ENCODE data around the gene CCBE1.
"Not testable (repeated sequence)": the region's sequence is repeated elsewhere in the genome, so short reads cannot be mapped to it uniquely, and the experiment has no call there.

Gene CCBE1

DNA sequence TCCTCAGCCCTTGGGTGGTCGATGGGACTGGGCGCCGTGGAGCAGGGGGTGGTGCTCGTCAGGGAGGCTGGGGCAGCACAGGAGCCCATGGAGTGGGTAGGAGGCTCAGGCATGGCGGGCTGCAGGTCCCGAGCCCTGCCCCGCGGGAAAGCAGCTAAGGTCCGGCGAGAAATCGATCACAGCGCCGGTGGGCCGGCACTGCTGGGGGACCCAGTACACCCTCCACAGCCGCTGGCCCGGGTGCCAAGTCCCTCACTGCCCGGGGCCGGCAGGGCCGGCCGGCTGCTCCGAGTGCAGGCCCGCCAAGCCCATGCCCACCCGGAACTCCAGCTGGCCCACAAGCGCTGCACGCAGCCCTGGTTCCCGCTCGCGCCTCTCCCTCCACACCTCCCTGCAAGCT, 16.9 kb upstream of the CCBE1 start:
- not testable (repeated sequence) for DNase-seq

DNA sequence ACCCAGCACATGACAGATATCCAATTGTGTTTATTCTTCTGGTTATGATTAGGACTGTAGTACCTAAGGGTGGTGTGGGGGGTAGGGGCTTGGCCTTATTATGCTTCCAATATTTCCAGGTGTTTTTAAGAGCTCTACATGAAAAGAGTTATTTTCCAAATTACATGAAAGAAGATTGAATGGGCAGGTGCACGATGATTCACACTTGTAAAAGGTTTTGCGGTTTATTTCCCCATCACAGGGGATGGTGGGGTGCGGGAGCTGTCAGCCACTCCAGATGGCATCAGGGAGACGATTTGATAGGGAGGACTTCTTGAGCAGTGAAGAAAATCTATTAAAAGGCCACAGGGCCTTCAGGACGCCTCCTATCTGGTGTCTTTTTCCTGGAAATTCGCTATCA, 15.1 kb upstream of the CCBE1 start:
- no peak for DNase-seq

DNA sequence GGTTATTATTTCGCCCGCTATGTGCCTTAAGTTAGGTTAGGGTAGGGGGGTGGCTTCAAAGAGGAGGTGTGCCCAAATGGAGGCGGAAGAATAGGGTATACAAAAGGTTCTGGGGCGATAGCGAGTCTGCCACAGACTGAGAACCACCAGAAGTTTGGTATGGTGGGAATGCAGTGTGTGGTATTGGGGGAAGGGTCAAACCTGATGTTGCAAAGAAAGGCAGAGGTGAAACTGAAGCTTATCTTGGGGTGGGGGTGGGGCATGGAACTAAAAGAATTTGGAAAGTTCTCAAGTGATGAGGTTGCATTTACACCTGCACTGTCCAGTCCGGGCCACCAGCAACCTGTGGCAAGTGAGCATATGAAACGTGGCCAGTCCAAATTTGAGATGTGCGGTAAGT, 11.8 kb upstream of the CCBE1 start:
- no peak for DNase-seq

DNA sequence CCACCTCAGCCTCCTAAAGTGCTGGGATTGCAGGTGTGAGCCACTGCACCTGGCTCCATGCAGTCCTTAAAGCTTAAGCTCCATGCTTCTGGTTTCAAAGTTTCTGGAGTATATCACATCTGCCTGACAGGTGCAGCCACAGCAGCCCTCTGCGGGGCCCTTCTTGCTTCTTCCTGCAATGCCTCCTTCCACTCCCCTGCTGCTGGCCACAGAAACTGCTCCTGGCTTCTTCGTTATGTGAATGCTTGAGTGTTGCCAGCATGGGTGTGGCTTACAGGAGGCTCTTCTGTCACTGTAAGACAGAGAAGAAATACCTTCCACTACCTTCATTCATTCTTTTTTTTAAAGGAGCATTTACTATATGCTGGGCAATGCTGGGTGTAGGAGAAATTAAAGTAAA, 10.1 kb upstream of the CCBE1 start:
- no peak for DNase-seq

DNA sequence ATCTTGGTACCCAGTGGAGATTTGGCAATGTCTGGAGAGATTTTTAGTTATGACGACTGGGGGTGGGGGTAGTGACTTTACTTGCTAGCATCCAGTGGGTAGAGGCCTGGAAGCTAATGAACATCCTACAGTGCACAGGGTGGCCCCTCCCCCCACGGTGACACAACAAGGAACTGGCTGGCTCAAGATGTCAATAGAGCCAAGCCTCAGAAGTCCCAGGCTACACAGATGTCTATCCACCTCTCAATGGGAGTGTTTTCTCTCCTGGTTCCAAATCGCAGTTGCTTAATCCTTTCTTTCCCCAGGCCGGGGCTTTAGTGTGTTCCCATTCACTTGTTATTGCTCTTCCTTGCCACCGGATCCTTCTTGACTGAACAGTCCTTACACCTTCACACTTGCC, 9.3 kb upstream of the CCBE1 start:
- no peak for DNase-seq

DNA sequence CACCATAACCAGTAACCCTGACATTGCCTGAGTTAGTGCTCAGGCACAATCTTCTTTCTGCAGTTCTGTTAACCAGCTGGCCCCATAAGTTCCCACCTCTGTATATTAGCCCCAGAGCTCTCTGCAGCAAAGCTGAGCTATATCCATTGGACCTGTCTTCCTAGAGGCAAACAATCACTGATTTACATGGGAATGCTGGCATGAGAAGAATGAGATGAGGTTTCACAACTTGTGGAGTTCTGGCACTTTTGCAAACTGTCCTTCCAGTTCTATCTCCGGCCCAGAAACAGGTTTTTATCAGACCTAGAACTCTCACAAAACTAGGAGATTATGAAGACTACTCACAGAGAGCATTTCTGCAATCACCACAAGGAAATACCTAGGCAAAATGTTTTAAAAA, 7.9 kb upstream of the CCBE1 start:
- no peak for DNase-seq

DNA sequence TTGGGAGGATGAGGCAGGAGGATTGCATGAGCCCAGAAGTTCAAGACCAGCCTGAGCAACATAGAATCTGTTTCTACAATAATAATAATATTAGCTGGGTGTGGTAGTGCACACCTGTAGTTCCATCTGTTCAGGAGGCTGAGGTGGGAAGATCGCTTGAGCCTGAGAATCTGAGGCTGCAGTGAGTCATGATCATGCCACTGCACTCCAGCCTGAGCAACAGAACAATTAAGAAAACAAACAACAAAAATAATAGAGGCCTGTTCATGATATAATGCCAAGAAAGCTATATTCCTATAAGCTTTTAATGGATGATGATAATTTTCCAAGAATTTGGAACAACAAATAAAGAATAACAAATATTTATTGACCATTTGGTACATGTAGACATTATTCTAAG, 6.9 kb upstream of the CCBE1 start:
- DNase-seq, result no peak

DNA sequence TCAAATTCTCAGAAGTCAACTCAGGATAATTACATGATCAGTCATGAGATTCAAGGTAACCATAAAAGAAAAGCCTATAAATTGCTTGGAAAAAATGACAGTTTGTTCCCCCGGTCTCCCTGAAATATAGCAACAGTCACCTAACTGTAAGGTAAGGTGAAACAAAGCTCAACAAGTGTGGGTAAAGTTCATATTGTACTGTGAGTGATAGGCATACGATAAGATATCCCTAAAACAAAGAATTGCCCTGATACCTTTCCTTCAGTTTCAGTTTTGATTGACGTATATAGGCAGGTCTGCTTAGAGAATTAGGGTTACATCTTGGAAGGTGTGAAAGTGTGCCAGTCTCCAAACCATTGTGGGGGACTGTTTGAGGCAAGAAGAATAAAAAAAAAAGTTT, 4.0 kb upstream of the CCBE1 start:
- no peak for DNase-seq

DNA sequence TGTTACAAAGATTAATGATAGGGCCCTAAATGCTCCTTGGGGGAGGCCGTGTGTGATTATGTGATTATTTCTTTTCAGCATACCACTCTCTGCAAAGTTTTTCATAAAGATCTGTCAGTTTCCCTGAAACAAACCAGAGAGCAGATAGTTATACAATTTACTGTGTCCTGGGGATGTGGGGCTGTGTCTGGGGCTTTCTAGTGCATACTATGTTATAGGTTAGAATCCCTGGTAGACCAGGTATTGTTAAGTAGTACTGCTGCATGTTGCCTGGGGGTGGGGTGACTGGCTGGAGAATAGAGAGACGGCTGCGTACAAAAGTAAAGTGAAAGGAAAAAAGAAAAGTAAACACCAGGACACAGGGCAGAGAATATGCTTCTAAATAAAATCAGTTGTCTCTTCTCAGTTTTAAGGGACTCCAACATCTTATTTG, 3.3 kb upstream of the CCBE1 start:
- DNase-seq, result no peak

DNA sequence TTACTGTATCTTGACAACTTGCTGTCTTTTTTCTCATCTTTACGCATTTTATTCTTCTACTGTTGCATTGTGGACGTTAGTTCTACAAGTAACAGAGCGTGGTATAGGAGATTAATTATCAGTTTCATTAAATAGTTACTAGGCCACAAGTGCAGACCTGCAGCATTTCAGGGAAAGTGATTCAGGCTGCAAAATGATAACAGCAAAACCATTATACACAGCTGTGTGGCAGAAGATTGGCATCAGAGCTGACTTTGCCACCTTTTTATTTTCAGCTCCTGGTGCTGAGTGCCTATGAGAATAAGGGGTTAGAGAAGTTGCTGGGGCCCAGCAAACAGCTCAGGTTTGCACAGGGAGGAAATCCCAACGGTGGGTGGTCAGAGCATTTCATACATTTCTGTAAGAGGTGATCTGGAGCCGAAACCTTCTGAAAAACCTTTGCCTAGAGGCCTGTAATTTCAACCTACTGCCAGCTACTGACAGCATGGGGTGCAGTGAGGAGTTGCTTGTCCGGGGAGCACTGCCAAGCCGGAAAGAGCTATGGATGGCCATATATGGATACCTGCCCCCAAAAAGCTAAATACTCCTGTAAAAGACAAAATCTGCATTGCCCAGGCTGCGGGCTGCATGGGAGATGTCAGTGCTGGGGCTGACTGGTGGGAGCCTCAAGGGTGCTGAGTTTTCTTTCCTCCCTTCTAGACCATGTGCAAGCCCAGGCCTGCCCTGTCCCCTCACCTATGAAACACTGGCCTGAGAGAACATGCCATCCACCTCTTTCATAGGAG, 2.7 kb upstream of the CCBE1 start:
- no peak for DNase-seq

DNA sequence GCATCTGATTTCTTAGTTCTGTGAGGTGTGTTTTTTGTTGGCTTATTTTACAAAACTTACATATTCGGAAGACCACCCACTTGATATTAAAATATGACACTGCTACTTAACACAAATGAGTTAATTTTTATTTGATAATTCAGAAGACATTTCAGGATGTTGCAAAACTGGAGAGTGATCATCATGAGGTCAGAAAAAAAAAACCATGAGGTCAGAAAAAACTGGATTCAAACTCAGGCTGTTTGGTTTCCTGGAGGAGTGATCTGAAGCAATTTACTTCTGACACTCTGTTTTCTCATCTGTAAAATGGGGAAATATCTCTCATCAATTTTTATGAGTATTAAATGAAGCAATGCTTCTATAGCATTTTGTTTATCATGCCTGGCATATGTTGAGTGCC, 1.8 kb upstream of the CCBE1 start:
- DNase-seq, result no peak

DNA sequence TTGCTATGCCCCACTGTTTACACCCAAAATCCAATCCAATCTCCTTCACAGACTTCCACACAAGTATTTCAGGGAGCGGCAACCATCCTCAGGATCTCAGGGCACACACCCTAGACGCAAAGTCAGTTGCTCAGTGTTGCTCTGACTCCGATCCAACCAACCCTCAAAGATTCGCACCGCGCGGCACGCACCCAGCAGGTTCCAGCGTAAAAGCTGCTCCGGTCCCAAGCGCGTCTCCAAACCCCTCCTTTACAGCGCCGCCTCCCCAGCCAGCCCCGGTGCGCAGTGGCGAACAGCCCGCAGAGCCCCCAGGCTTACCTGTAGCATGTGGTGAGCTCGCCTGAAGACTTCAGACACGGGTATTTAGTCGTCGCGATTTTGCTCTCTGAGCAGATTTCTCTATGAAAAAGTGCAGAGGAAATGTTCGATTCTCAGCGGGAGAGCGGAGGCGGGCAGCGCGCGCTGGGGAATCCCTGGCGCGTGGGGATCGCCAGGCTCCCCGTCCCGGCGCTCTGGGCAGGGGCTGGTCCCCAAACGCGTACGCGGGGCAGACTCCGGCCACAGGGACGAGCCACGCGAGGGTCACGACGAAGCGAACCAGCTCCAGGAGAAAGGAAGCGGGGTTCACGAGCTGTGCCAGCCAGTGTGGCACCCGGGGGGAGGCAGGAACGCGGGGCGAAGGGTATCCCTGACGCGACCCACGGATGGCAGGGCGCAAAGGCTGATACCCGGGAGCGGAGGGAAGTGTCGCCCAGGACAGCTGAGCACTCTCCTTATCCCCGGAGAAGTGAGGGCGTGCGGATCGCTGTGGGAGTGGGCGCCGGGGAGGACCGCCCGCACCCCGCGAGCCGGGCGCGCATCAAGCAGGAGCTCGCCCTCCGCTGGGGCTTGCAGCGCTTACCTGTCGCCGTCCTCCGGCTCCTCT, 650 bp downstream of the CCBE1 start:
- no peak for DNase-seq

DNA sequence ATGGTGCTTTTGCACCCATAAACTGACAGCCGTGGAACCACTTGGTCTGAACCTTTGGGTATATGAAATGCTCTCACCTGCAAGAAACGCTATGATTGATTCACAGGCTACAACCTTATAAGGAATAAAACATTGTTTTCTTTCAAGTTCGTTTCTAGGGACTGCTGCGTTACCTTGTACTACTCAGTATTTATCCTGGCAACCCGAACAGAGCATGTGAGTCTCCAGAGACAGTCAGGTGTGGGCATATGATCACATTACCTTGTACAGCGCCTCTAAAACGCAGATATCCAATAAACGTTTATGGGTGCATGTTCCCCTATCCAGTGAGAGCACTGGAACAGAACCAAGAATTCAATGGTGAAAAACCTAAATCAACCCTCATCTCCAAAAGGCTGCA, 1.7 kb downstream of the CCBE1 start:
- no peak for DNase-seq

DNA sequence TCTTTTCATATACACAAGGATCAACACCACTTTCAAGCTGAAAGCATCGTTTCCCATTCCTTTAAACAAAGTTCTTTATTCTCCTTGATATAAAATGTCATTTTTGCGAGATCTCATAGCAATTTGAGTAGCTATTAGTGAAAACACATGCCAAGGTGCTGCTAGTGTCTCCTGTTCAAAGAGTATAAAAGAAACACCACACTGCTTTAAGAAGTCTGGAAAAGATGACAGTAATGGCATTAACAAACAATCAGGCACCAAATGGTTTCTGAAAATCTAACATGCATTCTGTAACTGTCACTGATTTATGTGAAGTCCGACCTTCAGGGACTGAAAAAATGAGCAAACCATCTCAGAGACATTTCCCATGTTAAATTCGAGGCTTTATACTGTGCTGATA, 2.4 kb downstream of the CCBE1 start:
- no peak for DNase-seq

DNA sequence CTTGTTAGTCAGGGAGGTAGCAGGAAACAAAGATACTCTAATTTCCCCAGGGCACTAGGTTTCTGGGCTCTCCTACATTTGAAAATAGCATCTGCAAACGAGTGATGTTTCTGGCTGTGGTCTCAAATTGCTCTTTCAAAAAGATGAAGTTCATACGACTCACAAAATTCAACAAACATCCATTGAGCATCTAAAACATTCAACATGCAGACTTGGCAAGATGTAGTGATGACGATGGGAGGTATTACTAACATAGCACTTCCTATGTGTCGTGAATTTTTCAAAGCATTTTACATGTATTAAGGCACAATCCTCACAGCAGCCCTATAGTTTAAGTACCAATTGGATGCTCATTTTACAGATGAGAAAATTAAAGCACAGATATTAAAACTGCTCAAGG, 5.2 kb downstream of the CCBE1 start:
- DNase-seq, result no peak

DNA sequence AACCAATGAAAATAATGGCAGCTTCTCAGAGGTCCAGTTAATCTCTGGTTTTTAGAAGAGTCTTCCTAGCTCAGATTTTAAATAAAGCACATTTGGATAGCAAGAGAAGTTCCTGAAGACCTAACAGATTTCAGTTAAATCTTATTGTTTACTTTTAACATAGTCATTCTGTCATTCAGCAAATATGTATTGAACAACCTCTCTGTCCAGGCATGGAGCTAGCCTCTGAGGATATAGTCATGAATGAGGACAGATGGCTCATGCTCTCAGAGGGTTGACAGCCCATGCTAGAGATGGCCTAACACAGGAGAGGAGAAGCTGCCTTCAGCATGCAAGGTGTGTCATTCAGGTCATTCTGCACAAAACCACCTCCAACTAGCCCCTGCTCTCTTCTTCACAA, 6.2 kb downstream of the CCBE1 start:
- no peak for DNase-seq

DNA sequence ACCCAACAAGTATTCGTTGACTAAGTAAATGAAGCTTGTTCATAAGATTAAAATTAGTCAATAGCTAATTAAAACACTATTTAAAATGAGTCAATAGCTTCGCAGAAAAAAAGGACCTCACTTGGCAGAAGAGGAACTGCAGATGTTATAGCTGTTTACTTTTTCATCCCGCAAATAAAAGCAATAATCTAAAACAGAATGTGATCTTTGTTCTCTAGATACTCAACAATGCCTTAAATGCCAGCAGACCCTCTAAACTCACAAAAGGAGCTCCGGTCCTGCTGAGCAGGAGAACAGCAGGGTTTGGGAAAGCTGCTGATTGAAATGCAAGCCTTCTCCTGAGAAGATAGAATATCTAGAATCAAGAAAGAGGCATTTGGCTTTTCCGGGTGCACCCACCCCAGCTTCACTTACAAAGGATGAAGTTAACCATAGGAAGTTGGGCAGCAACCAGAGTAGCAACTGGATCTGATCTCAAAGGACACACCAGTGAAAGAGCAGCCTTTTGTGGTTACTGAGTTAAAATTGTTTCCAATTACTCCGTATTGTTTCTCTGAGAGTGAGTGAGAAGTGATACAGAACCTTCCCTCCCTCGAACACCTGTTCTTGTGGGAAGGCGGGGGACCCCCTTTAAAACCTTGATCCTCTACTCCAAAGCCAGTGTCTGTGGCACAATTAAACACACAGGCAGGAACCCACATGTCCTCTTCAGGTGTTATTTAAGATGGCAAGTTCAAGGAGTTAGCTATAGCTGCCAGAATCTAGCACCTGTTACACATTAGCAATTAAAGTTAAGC, 6.8 kb downstream of the CCBE1 start:
- DNase-seq, result no peak

DNA sequence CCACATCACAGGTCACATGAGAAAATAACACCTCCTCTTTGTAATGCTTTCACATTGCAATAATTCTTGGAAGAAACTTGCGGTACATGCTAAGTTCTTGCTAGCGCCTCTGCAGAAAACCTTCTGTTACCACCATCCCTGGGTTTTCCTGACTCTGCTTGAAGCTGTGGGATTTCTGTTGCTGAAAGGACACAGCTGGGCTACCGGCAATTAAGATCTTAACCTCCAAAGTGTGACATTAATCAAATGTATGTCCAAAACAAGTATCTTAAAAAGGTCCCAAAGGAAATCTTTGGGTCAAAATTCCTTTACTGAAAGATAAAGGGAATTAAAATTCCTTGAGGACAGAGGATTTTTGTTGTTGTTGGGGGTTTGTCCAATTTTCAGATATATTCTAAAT, 7.5 kb downstream of the CCBE1 start:
- DNase-seq, result no peak

DNA sequence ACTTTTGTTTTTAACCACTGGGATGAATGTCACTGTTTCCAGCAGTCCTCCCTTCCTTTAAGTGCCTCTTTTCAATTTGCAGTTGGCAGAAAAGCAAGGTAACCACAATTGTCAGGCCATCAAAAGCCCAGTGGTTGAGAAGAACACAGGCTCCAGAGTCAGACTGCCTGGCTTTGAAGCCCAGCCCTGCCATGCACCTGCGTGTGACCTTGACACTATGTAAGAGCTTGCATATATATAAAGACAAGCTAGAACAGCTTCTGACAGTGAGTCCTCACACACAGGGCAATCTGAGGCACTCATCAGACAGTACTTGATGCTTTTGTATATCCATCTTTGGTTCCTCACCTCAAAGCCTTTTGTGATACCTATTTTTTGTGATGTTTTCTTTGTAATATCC, 11.0 kb downstream of the CCBE1 start:
- no peak for DNase-seq

DNA sequence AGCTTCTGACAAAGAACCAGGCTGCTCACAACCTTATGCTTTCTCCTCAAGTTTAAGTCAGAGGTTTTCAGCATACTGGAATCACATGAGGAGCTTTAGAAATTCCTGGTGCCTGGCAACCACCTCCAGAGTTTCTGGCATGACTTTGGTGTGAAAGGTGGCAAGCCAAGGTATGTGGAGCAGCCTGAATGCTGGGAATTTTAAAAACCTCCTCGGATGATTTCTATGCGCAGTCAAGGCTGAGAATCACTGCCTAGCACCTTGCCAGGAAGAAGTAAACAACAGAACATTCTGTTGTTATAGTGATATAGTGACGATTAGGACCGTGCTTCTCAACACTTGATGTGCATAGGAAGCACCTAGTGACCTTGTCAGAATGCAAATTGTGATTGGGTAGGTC, 11.7 kb downstream of the CCBE1 start:
- no peak for DNase-seq

DNA sequence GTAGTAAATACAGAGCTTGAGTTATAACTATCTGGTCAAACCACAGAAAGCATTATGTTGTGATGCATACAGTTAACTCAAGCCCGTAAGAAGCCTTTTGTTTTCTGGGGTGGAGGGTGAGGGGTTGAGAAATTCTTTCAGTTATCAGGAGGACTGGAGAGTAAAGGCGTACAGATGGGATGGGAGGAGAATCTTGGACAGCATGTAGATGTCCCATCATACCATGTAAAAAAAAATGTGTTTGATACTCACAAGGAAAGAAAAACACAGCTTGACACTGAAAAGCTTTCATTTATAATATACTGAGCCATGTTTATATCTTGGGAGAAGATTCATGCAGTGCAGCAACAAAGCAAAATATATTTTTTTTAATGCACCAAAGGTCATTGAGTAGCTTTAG, 12.4 kb downstream of the CCBE1 start:
- DNase-seq, result no peak

DNA sequence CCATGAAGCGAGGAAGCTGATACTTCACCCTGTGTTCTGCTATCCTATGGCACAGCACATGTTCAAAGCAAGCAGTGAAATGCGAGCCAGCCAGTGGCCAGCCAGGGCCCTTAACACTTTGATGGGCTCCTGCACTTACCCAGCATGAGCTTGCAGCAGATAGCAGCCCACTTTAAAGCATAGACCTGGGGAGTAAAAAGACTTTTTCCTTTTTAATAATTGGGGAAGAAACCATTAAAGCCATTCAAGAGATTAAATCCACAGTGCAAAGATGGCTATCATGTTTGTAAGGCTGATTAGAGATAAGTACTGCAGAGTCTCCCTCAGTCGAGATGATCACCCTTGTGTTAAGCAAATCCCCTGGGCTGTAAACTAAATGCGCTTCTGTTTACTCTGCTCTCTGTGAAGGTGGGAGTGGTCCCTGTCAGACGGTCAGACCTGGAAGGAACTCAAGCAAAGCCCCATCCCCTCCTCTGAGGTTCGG, 15.7 kb downstream of the CCBE1 start:
- DNase-seq, result no peak

DNA sequence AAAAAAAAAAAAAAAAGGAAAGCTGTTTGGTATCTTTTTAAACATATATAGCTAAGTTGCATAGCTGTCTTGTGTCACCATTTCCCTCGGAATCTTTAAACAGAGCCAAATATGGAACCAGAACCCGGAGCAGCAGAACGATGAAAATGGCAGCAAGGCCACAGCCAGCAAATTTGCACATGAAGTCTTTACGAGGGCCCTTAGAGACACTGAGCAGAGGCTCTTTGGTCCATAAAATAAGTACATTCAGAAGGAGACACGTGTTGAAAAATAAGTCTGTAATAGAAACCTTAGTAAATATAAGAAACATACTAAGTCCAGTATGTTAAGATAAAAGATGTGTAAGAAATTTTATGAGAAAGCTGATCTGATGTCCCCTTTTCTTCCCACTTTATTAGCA, 16.2 kb downstream of the CCBE1 start:
- DNase-seq, result no peak

Measured in DMS79 (cell line).